Prostate gland (tissue), 2 donors: ENCODE results near the gene EPHB2. TPM values are rescaled to one million over a fixed set of nuclear protein-coding genes. Genes with fewer than 3 reads are reported as not detected.

Experiments used
- DNase-seq: peaks from one replicate; pipeline ENCODE4 v3.0.0-alpha.2; 2019; ENCODE audit warnings: low spot score
- H3K27ac ChIP-seq, 2 donors: fragments of 200-600 bp; sonication (generic); 2 replicates each; pipeline ENCODE4 v1.5.1; 2017 to 2019
- H3K27me3 ChIP-seq: fragments of 200-600 bp; sonication (generic); replicated peaks from 2 replicates; pipeline ENCODE4 v1.5.1; 2019; ENCODE audit not compliant: insufficient read depth
- H3K36me3 ChIP-seq, 2 donors: fragments of 200-600 bp; sonication (generic); 1 replicate in 1 of 2; 2 replicates in 1 of 2; pipeline versions ENCODE4 v1.5.1 to v1.8.1; 2017 to 2019
- H3K4me1 ChIP-seq: fragments of 200-600 bp; sonication (generic); replicated peaks from 2 replicates; pipeline ENCODE4 v1.5.1; 2019
- H3K4me3 ChIP-seq, 2 donors: fragments of 200-600 bp; sonication (generic); 2 replicates each; pipeline ENCODE4 v1.5.1; 2017 to 2019
- H3K9me3 ChIP-seq: fragments of 200-600 bp; sonication (generic); 2 replicates; pipeline ENCODE4 v1.5.1; 2017
- POLR2A ChIP-seq: fragments of 450-650 bp; IDR thresholded peaks from one replicate; pipeline ENCODE4 v1.6.1; 2016; ENCODE audit warnings: antibody characterized with exemption, mild to moderate bottlenecking
- POLR2AphosphoS5 ChIP-seq: sonication (generic); formaldehyde crosslinking; IDR thresholded peaks from one replicate; pipeline ENCODE4 v1.6.1; 2017; ENCODE audit warnings: antibody characterized with exemption
- WGBS: methylation state at CpG from one replicate; pipeline ENCODE4 v1.1.5; 2018; 5-methylcytosine and 5-hydroxymethylcytosine counted together
- intact Hi-C: fragments of 100-400 bp; cut with DNase I; formaldehyde crosslinking; loops from one replicate; pipeline ENCODE4 v1.14.2; 2022
- total RNA-seq, 2 donors: library from RNA; depleted of rRNA; stranded (reverse); fragments of >200 nt; gene quantifications; one replicate each; pipeline ENCODE4 v1.1.0, GENCODE V29; 2016
- TF ChIP-seq, protein P1 (sequence below), 4 experiments: fragments of 200-600 bp in 2 of 4; fragments of 450-650 bp in 2 of 4; sonication (generic) in 2 of 4; IDR thresholded peaks; 1 replicate in 3 of 4; 2 replicates in 1 of 4; pipeline ENCODE4 v1.5.1; 2016 to 2019; ENCODE audit warnings: antibody characterized with exemption in 4 of 4, mild to moderate bottlenecking in 2 of 4, moderate library complexity in 2 of 4

EPHB2 gene
- total RNA-seq, 2 donors from 2014 or later = 6.4 to 7.4 TPM

DNA sequence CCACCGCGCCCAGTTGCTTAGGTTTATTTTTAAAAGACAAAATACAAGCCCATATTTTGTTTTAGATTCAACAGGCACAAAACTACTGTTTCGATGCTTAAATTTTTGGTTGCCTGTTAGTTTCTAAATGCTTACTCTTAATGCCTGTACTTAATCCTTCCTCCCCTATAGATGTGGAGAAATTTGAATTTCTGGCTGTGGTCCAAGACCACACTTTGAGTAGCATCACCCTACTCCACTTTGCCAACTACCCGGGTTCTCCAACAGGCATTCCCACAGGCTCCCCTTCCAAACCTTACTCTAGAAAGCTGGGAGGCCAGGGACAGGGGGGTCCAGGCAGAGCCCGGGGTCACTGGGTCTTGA lies 242.0 kb downstream of the EPHB2 start:
- Histone ChIP-seq H3K4me3 (no peak overlapping the region), H3K27ac (no peak overlapping the region), H3K27me3 (peaks cover 5% of the 10 kb centered on the region), H3K9me3 (no peaks in the 10 kb centered on the region), H3K36me3 (no peaks in the 10 kb centered on the region), H3K4me1 (no peaks in the 10 kb centered on the region)
- no peak for TF ChIP-seq POLR2A
- no peak for TF ChIP-seq POLR2AphosphoS5
- TF ChIP-seq, protein P1, sequence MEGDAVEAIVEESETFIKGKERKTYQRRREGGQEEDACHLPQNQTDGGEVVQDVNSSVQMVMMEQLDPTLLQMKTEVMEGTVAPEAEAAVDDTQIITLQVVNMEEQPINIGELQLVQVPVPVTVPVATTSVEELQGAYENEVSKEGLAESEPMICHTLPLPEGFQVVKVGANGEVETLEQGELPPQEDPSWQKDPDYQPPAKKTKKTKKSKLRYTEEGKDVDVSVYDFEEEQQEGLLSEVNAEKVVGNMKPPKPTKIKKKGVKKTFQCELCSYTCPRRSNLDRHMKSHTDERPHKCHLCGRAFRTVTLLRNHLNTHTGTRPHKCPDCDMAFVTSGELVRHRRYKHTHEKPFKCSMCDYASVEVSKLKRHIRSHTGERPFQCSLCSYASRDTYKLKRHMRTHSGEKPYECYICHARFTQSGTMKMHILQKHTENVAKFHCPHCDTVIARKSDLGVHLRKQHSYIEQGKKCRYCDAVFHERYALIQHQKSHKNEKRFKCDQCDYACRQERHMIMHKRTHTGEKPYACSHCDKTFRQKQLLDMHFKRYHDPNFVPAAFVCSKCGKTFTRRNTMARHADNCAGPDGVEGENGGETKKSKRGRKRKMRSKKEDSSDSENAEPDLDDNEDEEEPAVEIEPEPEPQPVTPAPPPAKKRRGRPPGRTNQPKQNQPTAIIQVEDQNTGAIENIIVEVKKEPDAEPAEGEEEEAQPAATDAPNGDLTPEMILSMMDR (IDR thresholded peaks at IDR 0.05) = no peak
- intact Hi-C loops = no loop called here
- DNase-seq = no peak
- WGBS = 87% methylated on average over 5 of the region's 5 CpGs

DNA sequence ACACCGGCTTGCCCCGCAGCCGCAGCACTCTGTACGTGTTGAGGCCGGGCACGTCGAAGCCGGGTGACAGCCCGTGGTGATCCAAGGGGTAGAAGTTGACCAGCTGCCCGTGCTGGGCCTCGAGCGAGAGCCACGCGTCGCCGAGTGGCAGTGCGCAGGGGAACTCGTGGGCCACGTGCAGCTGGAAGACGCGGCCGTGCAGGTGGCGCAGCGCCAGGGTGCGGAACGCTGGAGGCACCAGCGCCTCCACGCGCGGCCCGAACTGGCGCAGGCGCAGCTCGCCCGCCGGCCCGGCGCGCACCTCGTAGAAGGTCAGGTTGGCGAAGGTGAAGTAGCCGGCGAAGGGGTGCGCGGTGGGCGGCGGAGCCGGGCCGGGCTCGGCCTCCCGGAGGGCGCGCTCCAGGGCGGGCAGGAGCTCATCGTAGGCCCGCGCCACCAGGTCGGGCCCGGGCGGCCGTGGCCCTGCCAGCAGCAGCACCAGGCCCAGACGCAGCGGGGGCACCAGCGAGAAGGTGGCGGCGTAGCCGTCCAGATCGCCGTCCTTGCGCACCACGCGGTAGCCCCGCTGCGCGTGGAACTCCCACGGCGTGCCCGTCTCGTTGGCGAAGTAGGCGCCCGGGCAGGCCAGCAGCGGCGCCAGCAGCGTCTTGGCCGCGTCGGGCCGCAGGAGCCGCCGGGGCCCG lies 242.6 kb downstream of the EPHB2 start:
- DNase-seq = no peak
- no peak overlapping the region for H3K27ac ChIP-seq
- intact Hi-C loops = no loop called here
- no peaks in the 10 kb centered on the region for H3K4me1 ChIP-seq
- no peaks in the 10 kb centered on the region for H3K9me3 ChIP-seq
- H3K4me3 ChIP-seq = no peak overlapping the region
- 34% methylated on average over 54 of the region's 92 CpGs for WGBS
- TF ChIP-seq POLR2A (no peak), POLR2AphosphoS5 (no peak)
- TF ChIP-seq, protein P1 (IDR thresholded peaks at IDR 0.05) = no peak
- peaks cover 5% of the 10 kb centered on the region for H3K27me3 ChIP-seq
- no peaks in the 10 kb centered on the region for H3K36me3 ChIP-seq

DNA sequence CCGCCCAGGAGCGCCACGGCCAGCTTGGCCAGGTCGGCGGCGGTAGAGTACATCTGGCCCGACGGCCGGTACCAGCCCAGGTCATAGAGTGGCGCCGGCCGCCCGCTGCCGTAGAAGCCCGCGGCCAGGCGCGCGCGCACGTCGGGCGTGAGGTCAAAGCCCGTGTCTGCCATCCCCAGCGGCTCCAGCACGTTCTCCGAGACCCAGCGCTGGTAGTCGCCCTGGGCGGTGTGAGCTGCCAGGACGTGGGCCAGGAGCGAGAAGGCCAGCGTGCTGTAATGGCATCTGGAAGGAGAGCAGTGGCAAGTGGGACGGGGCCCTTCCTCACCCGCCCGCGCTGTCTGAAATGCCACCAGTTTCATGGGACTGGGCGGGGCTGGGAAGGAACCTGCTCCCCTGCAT lies 243.1 kb downstream of the EPHB2 start:
- H3K4me1 ChIP-seq = no peaks in the 10 kb centered on the region
- H3K27me3 ChIP-seq = peaks cover 5% of the 10 kb centered on the region
- no peak for DNase-seq
- no peaks in the 10 kb centered on the region for H3K36me3 ChIP-seq
- intact Hi-C loops = no loop called here
- no peak overlapping the region for H3K27ac ChIP-seq
- TF ChIP-seq POLR2A (no peak), POLR2AphosphoS5 (no peak)
- TF ChIP-seq, protein P1 (IDR thresholded peaks at IDR 0.05) = no peak
- no peak overlapping the region for H3K4me3 ChIP-seq
- WGBS = 33% methylated on average over 26 of the region's 38 CpGs
- H3K9me3 ChIP-seq = no peaks in the 10 kb centered on the region

DNA sequence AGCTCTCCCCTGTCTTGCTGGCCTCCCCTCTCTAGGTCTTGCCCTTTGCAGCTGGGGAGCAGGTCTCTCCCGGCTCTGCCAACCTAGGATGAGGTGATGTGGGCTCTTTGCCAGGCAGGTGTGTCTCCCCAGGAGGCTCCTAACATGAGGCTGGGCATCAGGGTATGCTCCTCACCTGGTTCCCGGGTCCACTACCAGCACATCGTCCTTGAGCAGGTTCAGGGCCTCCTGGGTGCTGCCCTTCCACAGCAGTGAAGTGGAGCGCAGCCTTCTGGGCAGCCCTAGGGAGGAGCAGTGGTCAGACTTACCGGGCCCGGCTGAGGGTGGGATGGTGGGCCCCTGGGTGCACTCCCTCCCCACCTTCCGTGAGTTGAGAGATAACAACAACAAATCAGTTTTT lies 244.5 kb downstream of the EPHB2 start:
- WGBS = 95% methylated on average over 7 of the region's 7 CpGs
- TF ChIP-seq POLR2A (no peak), POLR2AphosphoS5 (no peak)
- TF ChIP-seq, protein P1 (IDR thresholded peaks at IDR 0.05) = no peak
- H3K27me3 ChIP-seq = peaks cover 5% of the 10 kb centered on the region
- no peaks in the 10 kb centered on the region for H3K36me3 ChIP-seq
- H3K9me3 ChIP-seq = no peaks in the 10 kb centered on the region
- no peak overlapping the region for H3K27ac ChIP-seq
- intact Hi-C loops = no loop called here
- no peaks in the 10 kb centered on the region for H3K4me1 ChIP-seq
- H3K4me3 ChIP-seq = no peak overlapping the region
- no peak for DNase-seq

DNA sequence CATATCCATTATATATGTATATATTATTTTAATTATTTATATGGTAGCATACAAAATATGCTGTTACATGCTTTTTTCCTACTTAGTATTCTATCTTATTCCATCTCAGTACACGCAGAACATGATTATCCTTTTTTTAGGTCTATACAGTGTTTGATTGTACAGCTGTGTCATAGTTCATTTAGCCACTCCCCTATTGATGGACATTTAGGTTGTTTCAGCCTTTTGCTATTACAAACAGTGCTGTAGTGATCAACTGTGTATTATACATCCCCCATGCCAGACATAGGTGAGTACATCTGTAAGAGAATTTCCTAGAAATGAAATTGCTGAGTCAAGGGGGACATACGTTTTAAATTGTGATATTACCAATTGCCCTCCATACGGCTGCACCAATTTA lies 246.4 kb downstream of the EPHB2 start:
- WGBS = 63% methylated on average over 3 of the region's 3 CpGs
- TF ChIP-seq POLR2AphosphoS5 (no peak), POLR2A (no peak)
- TF ChIP-seq, protein P1 (IDR thresholded peaks at IDR 0.05) = no peak
- H3K27ac ChIP-seq = no peak overlapping the region
- no peaks in the 10 kb centered on the region for H3K9me3 ChIP-seq
- no peaks in the 10 kb centered on the region for H3K4me1 ChIP-seq
- peaks cover 5% of the 10 kb centered on the region for H3K27me3 ChIP-seq
- intact Hi-C loops = no loop called here
- no peak for DNase-seq
- no peaks in the 10 kb centered on the region for H3K36me3 ChIP-seq
- no peak overlapping the region for H3K4me3 ChIP-seq
